Thyroid gland (tissue), 4 donors: ENCODE results near the gene GARS1. TPM values are rescaled to one million over a fixed set of nuclear protein-coding genes. Genes with fewer than 3 reads are reported as not detected.

Source experiments
- DNase-seq, 2 donors: peaks; one replicate each; pipeline ENCODE4 v3.0.0-alpha.2; 2019
- H3K27ac ChIP-seq, 3 donors: fragments of 200-600 bp; sonication (generic); 1 replicate in 2 of 3; 2 replicates in 1 of 3; pipeline ENCODE4 v1.5.1; 2016 to 2019; ENCODE audit warnings: mild to moderate bottlenecking in 1 of 3, moderate library complexity in 1 of 3
- H3K27me3 ChIP-seq: fragments of 200-600 bp; sonication (generic); one replicate; pipeline ENCODE4 v1.5.1; 2019
- H3K36me3 ChIP-seq, 2 donors: fragments of 200-600 bp; sonication (generic); one replicate each; pipeline ENCODE4 v1.5.1; 2016 to 2019
- H3K4me1 ChIP-seq, 2 donors: fragments of 200-600 bp; sonication (generic); one replicate each; pipeline ENCODE4 v1.5.1; 2017 to 2019
- H3K4me3 ChIP-seq, 3 donors: fragments of 200-600 bp; sonication (generic); replicated peaks in 1 of 3; 1 replicate in 2 of 3; 2 replicates in 1 of 3; pipeline ENCODE4 v1.5.1; 2016; ENCODE audit warnings: mild to moderate bottlenecking in 1 of 3
- H3K9me3 ChIP-seq: fragments of 200-600 bp; sonication (generic); one replicate; pipeline ENCODE4 v1.5.1; 2017
- POLR2A ChIP-seq, 2 donors: fragments of 450-650 bp; IDR thresholded peaks; one replicate each; pipeline ENCODE4 v1.6.1; 2017; ENCODE audit warnings: antibody characterized with exemption in 2 of 2, mild to moderate bottlenecking in 2 of 2, moderate library complexity in 1 of 2
- WGBS, 2 donors: methylation state at CpG; one replicate each; pipeline ENCODE4 v1.1.5; 2017; 5-methylcytosine and 5-hydroxymethylcytosine counted together
- intact Hi-C: fragments of 100-400 bp; cut with DNase I; formaldehyde crosslinking; loops from one replicate; pipeline ENCODE4 v1.15.1; 2023
- total RNA-seq, 4 donors: library from RNA; depleted of rRNA; stranded (reverse); fragments of >200 nt; gene quantifications; one replicate each; pipeline ENCODE4 v1.2.3, GENCODE V29; 2016
- TF ChIP-seq, protein P1 (sequence below), 6 experiments: fragments of 200-600 bp in 3 of 6; fragments of 450-650 bp in 3 of 6; sonication (generic) in 3 of 6; IDR thresholded peaks; one replicate each; pipeline ENCODE4 v1.5.1; 2016 to 2019; ENCODE audit warnings: antibody characterized with exemption in 6 of 6, mild to moderate bottlenecking in 2 of 6, inconsistent platforms in 1 of 6, moderate library complexity in 1 of 6

GARS1 gene
- total RNA-seq, 4 donors from 2014 or later = 59.7 to 79.2 (median 72.9) TPM

DNA sequence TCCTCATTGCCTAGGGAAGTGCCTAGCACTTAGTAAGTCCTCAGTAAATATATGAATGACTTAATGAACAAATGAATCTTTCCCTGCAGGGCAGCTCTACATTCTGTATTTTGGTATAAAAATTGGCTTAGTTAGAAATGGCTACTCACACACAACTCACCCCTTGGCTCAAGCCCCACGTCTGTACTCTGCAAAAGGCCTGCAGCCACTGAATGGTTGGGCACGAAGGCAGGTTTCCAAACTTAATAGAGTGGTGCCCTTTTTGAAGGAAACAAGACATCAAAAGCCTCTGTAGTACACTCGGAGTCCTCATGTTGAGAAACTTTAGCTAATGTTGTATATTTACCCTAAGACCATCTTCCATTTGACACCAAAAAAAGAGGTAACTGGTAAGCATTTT lies 51.0 kb downstream of the GARS1 start:
- no peak for DNase-seq
- 89 to 93% methylated on average over 3 of the region's 3 CpGs for WGBS, 2 donors
- H3K9me3 ChIP-seq = no peaks in the 10 kb centered on the region
- no peak for TF ChIP-seq POLR2A (IDR thresholded peaks at IDR 0.05)
- TF ChIP-seq, protein P1, sequence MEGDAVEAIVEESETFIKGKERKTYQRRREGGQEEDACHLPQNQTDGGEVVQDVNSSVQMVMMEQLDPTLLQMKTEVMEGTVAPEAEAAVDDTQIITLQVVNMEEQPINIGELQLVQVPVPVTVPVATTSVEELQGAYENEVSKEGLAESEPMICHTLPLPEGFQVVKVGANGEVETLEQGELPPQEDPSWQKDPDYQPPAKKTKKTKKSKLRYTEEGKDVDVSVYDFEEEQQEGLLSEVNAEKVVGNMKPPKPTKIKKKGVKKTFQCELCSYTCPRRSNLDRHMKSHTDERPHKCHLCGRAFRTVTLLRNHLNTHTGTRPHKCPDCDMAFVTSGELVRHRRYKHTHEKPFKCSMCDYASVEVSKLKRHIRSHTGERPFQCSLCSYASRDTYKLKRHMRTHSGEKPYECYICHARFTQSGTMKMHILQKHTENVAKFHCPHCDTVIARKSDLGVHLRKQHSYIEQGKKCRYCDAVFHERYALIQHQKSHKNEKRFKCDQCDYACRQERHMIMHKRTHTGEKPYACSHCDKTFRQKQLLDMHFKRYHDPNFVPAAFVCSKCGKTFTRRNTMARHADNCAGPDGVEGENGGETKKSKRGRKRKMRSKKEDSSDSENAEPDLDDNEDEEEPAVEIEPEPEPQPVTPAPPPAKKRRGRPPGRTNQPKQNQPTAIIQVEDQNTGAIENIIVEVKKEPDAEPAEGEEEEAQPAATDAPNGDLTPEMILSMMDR (IDR thresholded peaks at IDR 0.05) = no peak
- intact Hi-C loops = no loop called here
- no peak overlapping the region for H3K27ac ChIP-seq
- no peaks in the 10 kb centered on the region for H3K27me3 ChIP-seq
- no peaks in the 10 kb centered on the region for H3K36me3 ChIP-seq
- no peaks in the 10 kb centered on the region for H3K4me1 ChIP-seq
- H3K4me3 ChIP-seq = no peak overlapping the region

DNA sequence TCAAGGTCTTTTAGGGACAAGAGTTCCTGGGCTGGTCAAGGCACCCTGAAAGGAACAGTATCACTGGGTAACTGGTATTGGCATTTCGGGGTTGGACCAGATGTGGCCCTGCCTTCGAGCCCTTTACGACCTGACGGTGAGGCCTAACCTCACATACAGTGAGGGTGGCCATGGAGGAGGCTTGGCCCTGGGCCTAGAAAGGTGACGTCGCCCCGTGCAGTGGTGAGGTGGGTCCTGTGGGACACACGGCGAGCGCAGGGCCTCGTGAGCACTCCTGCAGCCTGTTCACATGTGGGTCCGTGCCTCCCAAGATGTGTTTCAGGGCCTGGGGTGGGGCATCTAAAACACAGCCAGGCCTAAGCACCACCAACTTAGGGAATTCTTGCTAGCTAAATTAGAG lies 51.5 kb downstream of the GARS1 start:
- Histone ChIP-seq H3K4me3 (no peak overlapping the region), H3K9me3 (no peaks in the 10 kb centered on the region), H3K27ac (no peak overlapping the region), H3K36me3 (no peaks in the 10 kb centered on the region), H3K4me1 (no peaks in the 10 kb centered on the region), H3K27me3 (no peaks in the 10 kb centered on the region)
- TF ChIP-seq, protein P1 (IDR thresholded peaks at IDR 0.05) = no peak
- TF ChIP-seq POLR2A (IDR thresholded peaks at IDR 0.05) = no peak
- intact Hi-C loops = no loop called here
- WGBS, 2 donors = 90 to 92% methylated on average over 9 to 11 of the region's 12 CpGs
- DNase-seq = no peak

DNA sequence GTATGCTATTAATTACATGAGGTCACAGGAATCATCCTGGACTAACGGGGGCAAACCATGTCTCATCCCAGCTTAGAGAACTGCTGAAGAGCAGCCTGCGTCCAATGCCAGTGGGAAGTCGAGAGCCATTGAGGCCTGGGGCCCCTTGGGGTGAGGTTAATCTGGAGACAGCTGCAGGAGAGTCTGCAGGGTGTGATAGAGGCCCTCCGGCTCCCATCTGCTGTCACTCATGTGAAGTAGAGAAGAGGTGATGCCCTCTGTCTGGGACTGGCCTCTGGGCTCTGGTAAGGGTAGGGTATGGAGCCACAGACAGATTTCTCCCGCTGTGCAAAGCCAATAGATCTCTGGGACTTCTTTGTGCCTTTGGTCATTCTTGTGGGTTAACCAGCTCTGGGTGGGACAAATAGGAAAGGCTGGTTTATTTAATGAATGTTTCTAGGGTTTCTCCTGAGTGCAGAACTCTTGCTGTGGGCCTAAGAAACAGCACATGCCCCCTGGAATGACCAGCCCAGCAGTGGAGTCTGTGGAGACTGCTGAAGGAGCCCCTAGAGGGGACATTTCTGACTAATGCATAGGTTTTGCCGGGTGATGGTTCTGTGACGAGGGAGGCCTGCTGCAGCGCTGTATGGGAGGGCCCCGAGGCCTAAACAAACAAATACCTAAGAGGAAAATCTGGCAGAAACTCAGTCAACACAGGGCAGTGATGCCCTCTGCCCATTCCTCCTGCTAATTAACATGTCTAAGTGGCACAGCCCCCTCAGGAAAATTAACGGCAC lies 53.1 kb downstream of the GARS1 start:
- intact Hi-C loops = no loop called here
- TF ChIP-seq POLR2A (IDR thresholded peaks at IDR 0.05) = no peak
- TF ChIP-seq, protein P1 (IDR thresholded peaks at IDR 0.05) = no peak
- no peaks in the 10 kb centered on the region for H3K27me3 ChIP-seq
- no peaks in the 10 kb centered on the region for H3K36me3 ChIP-seq
- no peak overlapping the region for H3K27ac ChIP-seq
- WGBS, 2 donors = 76 to 82% methylated on average over 10 of the region's 10 CpGs
- no peak for DNase-seq
- H3K9me3 ChIP-seq = no peaks in the 10 kb centered on the region
- H3K4me3 ChIP-seq = no peak overlapping the region
- H3K4me1 ChIP-seq = no peaks in the 10 kb centered on the region

DNA sequence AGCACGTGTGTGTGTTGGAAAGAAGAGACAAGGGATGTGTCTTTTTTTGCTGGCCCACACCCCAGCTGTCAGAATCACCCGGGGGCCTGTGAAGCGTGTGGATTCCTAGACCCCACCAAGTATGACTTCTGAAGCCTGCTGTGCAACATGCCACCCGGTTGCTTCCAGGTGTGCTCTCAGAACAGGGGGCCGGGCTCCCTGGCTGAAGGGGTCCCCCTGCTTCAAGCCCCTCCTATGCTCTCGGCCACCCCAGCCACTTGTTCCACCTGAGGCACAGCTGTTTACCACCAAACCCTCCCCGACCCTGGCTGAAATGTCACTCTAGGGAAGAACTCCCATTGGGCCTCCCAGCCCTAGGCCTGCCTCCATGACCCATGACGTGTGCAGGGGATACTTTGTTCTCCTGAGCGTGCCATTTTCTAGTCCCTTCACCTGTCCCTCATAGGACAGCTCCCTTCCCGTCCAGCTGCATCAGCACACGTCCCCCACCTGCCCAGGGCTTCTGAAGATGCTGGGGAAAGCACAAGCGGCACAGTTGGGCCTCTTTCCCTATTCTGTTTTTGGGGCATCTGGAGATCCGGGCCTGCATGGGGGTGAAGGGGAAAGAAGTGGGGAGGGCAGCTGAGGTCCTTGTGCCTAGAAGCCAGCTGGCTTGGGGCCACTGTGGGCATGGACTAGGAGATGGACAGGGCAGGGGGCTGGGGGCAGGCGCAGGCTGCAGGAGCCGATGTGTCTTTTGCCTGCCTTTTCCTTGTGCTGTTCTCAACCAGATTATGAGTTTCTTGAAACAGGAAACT lies 54.3 kb downstream of the GARS1 start:
- WGBS, 2 donors = 91% methylated on average over 14 to 15 of the region's 15 CpGs
- Histone ChIP-seq H3K4me3 (no peak overlapping the region), H3K27ac (no peak overlapping the region), H3K27me3 (no peaks in the 10 kb centered on the region), H3K4me1 (no peaks in the 10 kb centered on the region), H3K36me3 (no peaks in the 10 kb centered on the region), H3K9me3 (no peaks in the 10 kb centered on the region)
- intact Hi-C loops = no loop called here
- no peak for DNase-seq
- TF ChIP-seq, protein P1 (IDR thresholded peaks at IDR 0.05) = no peak
- TF ChIP-seq POLR2A (IDR thresholded peaks at IDR 0.05) = no peak
